ENCODE results near the gene SH3PXD2B.
"Not testable (repeated sequence)": the region's sequence is repeated elsewhere in the genome, so short reads cannot be mapped to it uniquely, and the experiment has no call there.

The SH3PXD2B gene

GRCh38 chr5:172342918-172343317 lies 111.4 kb downstream of the SH3PXD2B start:
- DNase-seq (ENCODE audit: extremely low read depth, low read depth): no peak
- TF ChIP-seq CTCF (IDR thresholded peaks at IDR 0.05; ENCODE audit: low read depth, low read length): no peak

GRCh38 chr5:172339264-172340180 lies 114.8 kb downstream of the SH3PXD2B start:
- DNase-seq (ENCODE audit: extremely low read depth, low read depth): no peak
- no peak for TF ChIP-seq CTCF (IDR thresholded peaks at IDR 0.05; ENCODE audit: low read depth, low read length)

- DNase-seq (ENCODE audit: extremely low read depth, low read depth): no peak
- TF ChIP-seq CTCF (IDR thresholded peaks at IDR 0.05; ENCODE audit: low read depth, low read length): no peak
Measured at GRCh38 chr5:172336676-172337285, 117.5 kb downstream of the SH3PXD2B start.

- no peak for TF ChIP-seq CTCF (IDR thresholded peaks at IDR 0.05; ENCODE audit: low read depth, low read length)
- no peak for DNase-seq (ENCODE audit: extremely low read depth, low read depth)
Measured at GRCh38 chr5:172336264-172336663, 118.1 kb downstream of the SH3PXD2B start.

GRCh38 chr5:172335721-172336120 lies 118.6 kb downstream of the SH3PXD2B start:
- DNase-seq (ENCODE audit: extremely low read depth, low read depth): no peak
- no peak for TF ChIP-seq CTCF (IDR thresholded peaks at IDR 0.05; ENCODE audit: low read depth, low read length)

GRCh38 chr5:172334641-172335040 lies 119.7 kb downstream of the SH3PXD2B start:
- DNase-seq (ENCODE audit: extremely low read depth, low read depth): no peak
- no peak for TF ChIP-seq CTCF (IDR thresholded peaks at IDR 0.05; ENCODE audit: low read depth, low read length)

GRCh38 chr5:172334196-172334595 lies 120.1 kb downstream of the SH3PXD2B start:
- no peak for TF ChIP-seq CTCF (IDR thresholded peaks at IDR 0.05; ENCODE audit: low read depth, low read length)
- no peak for DNase-seq (ENCODE audit: extremely low read depth, low read depth)

GRCh38 chr5:172326901-172327300 lies 127.4 kb downstream of the SH3PXD2B start:
- DNase-seq (ENCODE audit: extremely low read depth, low read depth): not testable (repeated sequence)
